Kidney (tissue), 14 donors: ENCODE data around the gene CCDC121. TPM values are rescaled to one million over a fixed set of nuclear protein-coding genes. Genes with fewer than 3 reads are reported as not detected.
A peak's percentile ranks its signal among the peaks of the same experiment; 100 is the strongest.

ENCODE experiments used
- DNase-seq, 5 donors: peaks; one replicate each; pipeline ENCODE4 v3.0.0-alpha.2; 2013 to 2020
- FAIRE-seq: peaks from 2 replicates; lab custom pipeline; 2012; peaks lifted over from hg19 to GRCh38; lab: Jason Lieb, UNC
- H3K27ac ChIP-seq, 2 donors: one replicate each; pipeline ENCODE4 v1.7.0; 2013; ENCODE audit warnings: low read depth in 2 of 2, low read length in 2 of 2, inconsistent platforms in 1 of 2
- H3K27me3 ChIP-seq: one replicate; pipeline ENCODE4 v1.7.1; 2013; ENCODE audit warnings: low read length, inconsistent platforms; ENCODE audit not compliant: control insufficient read depth, insufficient read depth
- H3K36me3 ChIP-seq, 3 donors: one replicate each; pipeline versions ENCODE4 v1.7.0 to v1.7.1; 2013; ENCODE audit warnings: low read length in 3 of 3, control low read depth in 1 of 3, inconsistent platforms in 1 of 3; ENCODE audit not compliant: insufficient read depth in 3 of 3, control insufficient read depth in 2 of 3
- H3K4me1 ChIP-seq, 3 donors: one replicate each; pipeline versions ENCODE4 v1.7.0 to v1.7.1; 2013; ENCODE audit warnings: low read length in 3 of 3, inconsistent platforms in 1 of 3, low read depth in 1 of 3; ENCODE audit not compliant: control insufficient read depth in 2 of 3, insufficient read depth in 2 of 3
- H3K4me3 ChIP-seq, 3 donors: one replicate each; pipeline versions ENCODE4 v1.7.0 to v1.8.1; 2013; ENCODE audit warnings: low read length in 3 of 3, control low read depth in 1 of 3, inconsistent platforms in 1 of 3
- H3K9ac ChIP-seq, 3 donors: one replicate each; pipeline versions ENCODE4 v1.7.0 to v1.7.1; 2013; ENCODE audit warnings: low read length in 3 of 3, control low read depth in 1 of 3, inconsistent platforms in 1 of 3
- H3K9me3 ChIP-seq, 3 donors: one replicate each; pipeline versions ENCODE4 v1.7.0 to v1.7.1; 2013; ENCODE audit warnings: low read length in 3 of 3, control low read depth in 1 of 3, inconsistent platforms in 1 of 3; ENCODE audit not compliant: control insufficient read depth in 2 of 3, insufficient read depth in 1 of 3
- intact Hi-C: fragments of 100-400 bp; cut with DNase I; formaldehyde crosslinking; loops from one replicate; pipeline ENCODE4 v1.11.1; 2022
- polyA plus RNA-seq: library from polyadenylated mRNA; stranded (reverse); fragments of 350-450 nt; fragmentation: Illumina TruSeq; extraction: RNeasy Lipid Tissue Mini Kit (QIAGEN cat#74804); gene quantifications from one replicate; pipeline ENCODE4 v1.2.3, GENCODE V29; 2014; ENCODE audit warnings: low read depth, low replicate concordance; ENCODE audit not compliant: insufficient read depth
- total RNA-seq: library from RNA; stranded (reverse); fragmentation: NEBNext Ultra II Directional; extraction: Animal tissue kit (Norgen Biotek cat#: 25700); gene quantifications from one replicate; pipeline ENCODE4 v1.2.1, GENCODE V29; 2021
- TF ChIP-seq, protein P1 (sequence below): IDR thresholded peaks from 3 replicates; pipeline ENCODE4 v1.5.1; 2012; ENCODE audit warnings: mild to moderate bottlenecking, moderate library complexity, borderline replicate concordance; ENCODE audit not compliant: insufficient read depth; ENCODE audit errors: extremely low read depth
- donor health status: control.
- donor health status: control.
- donor health status: control.
- donor health status: control.
- donor health status: control.
- donor health status: DM: yes; HTN: yes; CAD: no.
- donor health status: Normal renal cell carcinoma (clear cell type).

CCDC121 gene
- total and polyA plus RNA-seq, 2 donors from 2014 or later: 4.2 to 5.6 TPM

DNA sequence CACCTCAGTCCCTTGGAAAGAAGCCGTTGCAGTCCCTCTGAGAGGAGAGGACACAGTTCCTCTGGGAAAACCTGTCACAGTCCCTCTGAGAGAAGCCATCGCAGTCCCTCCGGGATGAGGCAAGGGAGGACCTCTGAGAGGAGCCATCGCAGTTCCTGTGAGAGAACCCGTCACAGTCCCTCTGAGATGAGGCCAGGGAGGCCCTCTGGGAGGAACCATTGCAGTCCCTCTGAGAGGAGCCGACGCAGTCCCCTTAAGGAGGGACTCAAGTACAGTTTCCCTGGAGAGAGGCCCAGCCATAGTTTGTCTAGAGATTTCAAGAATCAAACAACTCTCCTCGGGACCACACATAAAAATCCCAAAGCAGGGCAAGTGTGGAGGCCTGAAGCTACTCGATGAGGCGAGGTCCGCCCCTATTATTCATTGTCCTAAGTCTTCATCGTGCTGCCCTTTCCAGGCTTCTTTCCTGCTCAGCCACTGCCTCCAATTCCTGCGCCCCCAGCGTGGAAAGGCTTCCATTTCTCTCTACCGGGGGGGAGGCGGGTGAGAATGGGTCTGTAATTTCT lies 46.6 kb downstream of the CCDC121 start:
- no peak for FAIRE-seq
- intact Hi-C loops: no loop called here
- peak in 3 of 5 donors; percentile 1 to 59 (median 41) for DNase-seq

DNA sequence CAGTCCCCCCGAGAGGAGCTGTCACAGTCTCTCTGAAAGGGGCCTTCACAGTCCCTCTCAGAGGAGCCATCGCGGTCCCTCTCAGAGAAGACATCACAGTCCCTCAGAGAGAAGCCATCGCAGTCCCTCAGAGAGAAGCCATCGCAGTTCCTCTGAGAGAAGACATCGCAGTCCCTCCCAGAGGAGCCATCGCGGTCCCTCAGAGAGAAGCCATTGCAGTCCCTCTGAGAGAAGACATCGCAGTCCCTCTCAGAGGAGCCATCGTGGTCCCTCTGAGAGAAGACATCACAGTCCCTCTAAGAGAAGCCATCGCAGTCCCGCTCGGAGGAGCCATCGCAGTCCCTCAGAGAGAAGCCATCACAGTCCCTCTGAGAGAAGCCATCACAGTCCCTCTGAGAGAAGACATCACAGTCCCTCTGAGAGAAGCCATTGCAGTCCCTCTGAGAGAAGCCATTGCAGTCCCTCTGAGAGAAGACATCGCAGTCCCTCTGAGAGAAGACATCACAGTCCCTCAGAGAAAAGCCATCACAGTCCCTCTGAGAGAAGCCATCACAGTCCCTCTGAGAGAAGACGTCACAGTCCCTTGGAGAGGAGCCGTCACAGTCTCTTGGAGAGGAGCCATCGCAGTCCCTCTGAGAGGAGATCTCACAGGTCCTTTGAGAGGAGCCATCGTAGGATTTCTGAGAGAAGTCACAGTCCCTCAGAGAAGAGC lies 47.2 kb downstream of the CCDC121 start:
- TF ChIP-seq, protein P1, sequence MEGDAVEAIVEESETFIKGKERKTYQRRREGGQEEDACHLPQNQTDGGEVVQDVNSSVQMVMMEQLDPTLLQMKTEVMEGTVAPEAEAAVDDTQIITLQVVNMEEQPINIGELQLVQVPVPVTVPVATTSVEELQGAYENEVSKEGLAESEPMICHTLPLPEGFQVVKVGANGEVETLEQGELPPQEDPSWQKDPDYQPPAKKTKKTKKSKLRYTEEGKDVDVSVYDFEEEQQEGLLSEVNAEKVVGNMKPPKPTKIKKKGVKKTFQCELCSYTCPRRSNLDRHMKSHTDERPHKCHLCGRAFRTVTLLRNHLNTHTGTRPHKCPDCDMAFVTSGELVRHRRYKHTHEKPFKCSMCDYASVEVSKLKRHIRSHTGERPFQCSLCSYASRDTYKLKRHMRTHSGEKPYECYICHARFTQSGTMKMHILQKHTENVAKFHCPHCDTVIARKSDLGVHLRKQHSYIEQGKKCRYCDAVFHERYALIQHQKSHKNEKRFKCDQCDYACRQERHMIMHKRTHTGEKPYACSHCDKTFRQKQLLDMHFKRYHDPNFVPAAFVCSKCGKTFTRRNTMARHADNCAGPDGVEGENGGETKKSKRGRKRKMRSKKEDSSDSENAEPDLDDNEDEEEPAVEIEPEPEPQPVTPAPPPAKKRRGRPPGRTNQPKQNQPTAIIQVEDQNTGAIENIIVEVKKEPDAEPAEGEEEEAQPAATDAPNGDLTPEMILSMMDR: no peak
- no peak overlapping the region for H3K4me3 ChIP-seq
- H3K9me3 ChIP-seq: peaks cover 0 to 17% (median 2%) of the 10 kb centered on the region in 3 donors
- H3K9ac ChIP-seq: no peak overlapping the region
- DNase-seq (no peak), FAIRE-seq (no peak)
- H3K27ac ChIP-seq: no peak overlapping the region
- intact Hi-C loops: no loop called here
- peaks cover 5 to 12% (median 7%) of the 10 kb centered on the region in 3 donors for H3K4me1 ChIP-seq
- no peaks in the 10 kb centered on the region for H3K27me3 ChIP-seq
- H3K36me3 ChIP-seq: no peaks in the 10 kb centered on the region

More for the DNA sequence above, 46.6 kb downstream of the CCDC121 start:
- H3K4me1 ChIP-seq: peaks cover 5 to 12% (median 7%) of the 10 kb centered on the region in 3 donors
- peaks cover 0 to 12% (median 2%) of the 10 kb centered on the region in 3 donors for H3K9me3 ChIP-seq
- TF ChIP-seq, protein P1: no peak
- peak overlapping the region; percentile 10 to 95 (median 75) for H3K9ac ChIP-seq
- peak overlapping the region; percentile 25 to 32 for H3K27ac ChIP-seq
- no peaks in the 10 kb centered on the region for H3K27me3 ChIP-seq
- peak overlapping the region; percentile 88 to 92 (median 92) for H3K4me3 ChIP-seq
- H3K36me3 ChIP-seq: no peaks in the 10 kb centered on the region

Other genes starting within 250 kb of the CCDC121 start
- 23.6 TPM for gene ZNF513, start 248.3 kb downstream of the CCDC121 start, total RNA-seq
- gene ZNF513, start 248.3 kb downstream of the CCDC121 start, polyA plus RNA-seq: 18.8 TPM
- 60.7 TPM for gene PPM1G, start 219.4 kb downstream of the CCDC121 start, total RNA-seq
- gene PPM1G, start 219.4 kb downstream of the CCDC121 start, polyA plus RNA-seq: 50.7 TPM
- 69.5 TPM for gene NRBP1, start 200.4 kb downstream of the CCDC121 start, total RNA-seq
- 56.5 TPM for gene NRBP1, start 200.4 kb downstream of the CCDC121 start, polyA plus RNA-seq
- 32.1 TPM for gene KRTCAP3, start 186.6 kb downstream of the CCDC121 start, total RNA-seq
- gene KRTCAP3, start 186.6 kb downstream of the CCDC121 start, polyA plus RNA-seq: 17.2 TPM
- 40.3 TPM for gene IFT172, start 139.3 kb downstream of the CCDC121 start, total RNA-seq
- gene IFT172, start 139.3 kb downstream of the CCDC121 start, polyA plus RNA-seq: 25.9 TPM
- gene FNDC4, start 133.8 kb downstream of the CCDC121 start, total RNA-seq: 18.0 TPM
- 8.5 TPM for gene FNDC4, start 133.8 kb downstream of the CCDC121 start, polyA plus RNA-seq
- 2.2 TPM for gene GCKR, start 132.2 kb downstream of the CCDC121 start, total RNA-seq
- gene GCKR, start 132.2 kb downstream of the CCDC121 start, polyA plus RNA-seq: not detected
- 40.6 TPM for gene ZNF512, start 46.0 kb downstream of the CCDC121 start, total RNA-seq
- 15.1 TPM for gene ZNF512, start 46.0 kb downstream of the CCDC121 start, polyA plus RNA-seq
- 28.1 TPM for gene GPN1, start within 50 bp of the CCDC121 start, total RNA-seq
- gene GPN1, start within 50 bp of the CCDC121 start, polyA plus RNA-seq: 31.6 TPM
- 29.6 TPM for gene SUPT7L, start 34.6 kb upstream of the CCDC121 start, total RNA-seq
- gene SUPT7L, start 34.6 kb upstream of the CCDC121 start, polyA plus RNA-seq: 28.1 TPM
- gene SLC4A1AP, start 34.9 kb upstream of the CCDC121 start, total RNA-seq: 20.9 TPM
- gene SLC4A1AP, start 34.9 kb upstream of the CCDC121 start, polyA plus RNA-seq: 19.1 TPM
- 107 TPM for gene MRPL33, start 142.7 kb upstream of the CCDC121 start, total RNA-seq
- gene MRPL33, start 142.7 kb upstream of the CCDC121 start, polyA plus RNA-seq: 312 TPM